Lower leg skin (tissue), 4 donors: ENCODE results near the gene TMOD3. TPM values are rescaled to one million over a fixed set of nuclear protein-coding genes. Genes with fewer than 3 reads are reported as not detected.

Experiments used
- DNase-seq, 2 donors: peaks; one replicate each; pipeline ENCODE4 v3.0.0-alpha.2; 2019; ENCODE audit warnings: low spot score in 2 of 2
- H3K4me3 ChIP-seq: fragments of 200-600 bp; sonication (generic); 2 replicates; pipeline ENCODE4 v1.5.1; 2017; ENCODE audit warnings: mild to moderate bottlenecking, low read depth; ENCODE audit not compliant: poor library complexity, severe bottlenecking
- CTCF ChIP-seq, 3 donors: fragments of 450-650 bp; IDR thresholded peaks; one replicate each; pipeline ENCODE4 v1.5.1; 2016; ENCODE audit warnings: antibody characterized with exemption in 3 of 3, mild to moderate bottlenecking in 3 of 3, moderate library complexity in 2 of 3
- POLR2A ChIP-seq, 2 donors: fragments of 450-650 bp; IDR thresholded peaks; one replicate each; pipeline ENCODE4 v1.6.1; 2016 to 2017; ENCODE audit warnings: antibody characterized with exemption in 2 of 2, mild to moderate bottlenecking in 1 of 2, moderate library complexity in 1 of 2
- WGBS, 2 donors: methylation state at CpG; one replicate each; pipeline ENCODE4 v1.1.5; 2018; 5-methylcytosine and 5-hydroxymethylcytosine counted together
- intact Hi-C: fragments of 100-400 bp; cut with DNase I; formaldehyde crosslinking; loops from one replicate; pipeline ENCODE4 v1.15.0; 2023; ENCODE audit warnings: low total_unique reads
- total RNA-seq, 4 donors: library from RNA; depleted of rRNA; stranded (reverse); fragments of >200 nt; gene quantifications; one replicate each; pipeline ENCODE4 v1.1.0, GENCODE V29; 2016

Gene TMOD3
- total RNA-seq, 4 donors from 2014 or later = 35.4 to 47.2 (median 38.6) TPM

- H3K4me3 ChIP-seq = no peak overlapping the region
- WGBS, 2 donors = 94 to 97% methylated on average over 3 of the region's 3 CpGs
- intact Hi-C loops = no loop called here
- no peak for TF ChIP-seq CTCF (IDR thresholded peaks at IDR 0.05)
- TF ChIP-seq POLR2A (IDR thresholded peaks at IDR 0.05) = no peak
- no peak for DNase-seq
Measured at GRCh38 chr15:51926809-51927208, 97.4 kb downstream of the TMOD3 start.

DNA sequence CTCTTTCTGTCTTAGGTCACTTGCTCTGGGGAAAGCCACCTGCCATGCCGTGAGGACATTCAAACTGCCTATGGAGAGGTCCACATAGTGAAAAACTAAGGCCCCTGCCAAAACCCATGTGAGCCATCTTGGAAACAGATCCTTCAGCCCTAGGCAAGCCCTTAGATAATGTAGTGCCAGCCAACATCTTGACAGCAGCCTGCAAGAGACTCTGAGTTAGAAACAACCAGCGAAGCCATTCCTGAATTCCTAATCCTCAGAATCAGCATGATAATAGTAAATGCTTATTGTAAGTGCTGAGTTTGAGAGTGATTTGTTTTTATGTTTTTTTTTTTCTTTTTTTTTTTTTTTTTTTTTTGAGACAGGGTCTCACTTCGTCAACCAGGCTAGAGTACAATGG lies 101.6 kb downstream of the TMOD3 start:
- TF ChIP-seq POLR2A (IDR thresholded peaks at IDR 0.05) (no peak), CTCF (IDR thresholded peaks at IDR 0.05) (no peak)
- 96 to 97% methylated on average over 3 of the region's 3 CpGs for WGBS, 2 donors
- H3K4me3 ChIP-seq = no peak overlapping the region
- DNase-seq = no peak
- intact Hi-C loops = no loop called here

- intact Hi-C loops = no loop called here
- no peak for TF ChIP-seq CTCF (IDR thresholded peaks at IDR 0.05)
- TF ChIP-seq POLR2A (IDR thresholded peaks at IDR 0.05) = no peak
- WGBS, 2 donors = 90 to 95% methylated on average over 4 of the region's 4 CpGs
- no peak overlapping the region for H3K4me3 ChIP-seq
- DNase-seq = no peak
Measured at GRCh38 chr15:51931638-51932037, 102.2 kb downstream of the TMOD3 start.

DNA sequence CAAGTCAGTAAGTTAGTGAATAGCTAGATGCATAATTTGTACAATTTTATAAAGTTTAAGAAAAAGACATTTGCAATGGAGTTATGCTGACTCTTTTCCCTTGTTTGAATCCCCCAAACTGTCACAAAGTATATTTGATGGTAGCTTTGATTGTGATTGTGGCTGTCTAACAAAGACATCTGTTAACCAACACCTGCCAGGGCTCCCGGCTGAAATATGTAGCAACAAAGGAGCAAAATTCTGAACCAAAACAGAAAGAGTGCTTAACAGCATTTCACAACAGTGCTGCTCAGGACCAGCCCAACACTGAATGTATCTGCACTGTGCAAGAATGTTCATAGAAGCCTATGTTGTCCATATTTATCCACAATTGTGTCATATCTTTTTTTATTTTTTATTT lies 102.7 kb downstream of the TMOD3 start:
- no peak overlapping the region for H3K4me3 ChIP-seq
- DNase-seq = no peak
- WGBS, 2 donors = 59% methylated on average over 1 of the region's 1 CpG
- TF ChIP-seq CTCF (IDR thresholded peaks at IDR 0.05) = no peak
- no peak for TF ChIP-seq POLR2A (IDR thresholded peaks at IDR 0.05)
- intact Hi-C loops = no loop called here

DNA sequence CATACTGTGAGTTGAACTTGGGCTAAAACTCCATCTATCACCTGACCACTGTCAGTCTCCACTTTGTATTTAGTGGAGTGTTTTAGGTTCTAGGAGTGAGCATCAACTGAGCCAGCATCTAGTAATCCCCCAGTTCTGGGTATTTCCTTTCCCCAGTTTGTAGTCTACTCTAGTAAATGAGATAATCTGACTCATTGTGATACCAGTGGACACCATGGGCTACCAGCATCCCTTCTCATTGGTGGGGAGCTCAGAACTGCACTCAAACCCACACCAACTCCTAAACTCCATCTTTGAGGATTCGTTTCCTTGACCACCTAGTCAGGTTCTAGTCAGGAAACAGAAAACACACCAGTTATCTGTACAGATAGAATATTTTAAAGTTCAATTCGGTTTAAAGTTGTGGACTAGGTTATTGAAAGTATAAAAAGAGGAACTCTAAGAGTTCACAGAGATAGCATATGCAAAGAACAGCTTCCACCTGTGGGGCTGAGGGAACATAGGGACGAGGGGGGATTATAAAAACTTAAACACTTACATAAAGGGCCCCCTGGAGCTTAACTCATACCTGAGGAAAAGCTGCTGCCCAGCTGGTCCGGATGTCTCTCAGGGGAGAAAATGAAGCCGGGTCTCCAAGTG lies 106.1 kb downstream of the TMOD3 start:
- 75 to 83% methylated on average over 5 of the region's 5 CpGs for WGBS, 2 donors
- intact Hi-C loops = no loop called here
- no peak for DNase-seq
- H3K4me3 ChIP-seq = no peak overlapping the region
- TF ChIP-seq CTCF (IDR thresholded peaks at IDR 0.05) (no peak), POLR2A (IDR thresholded peaks at IDR 0.05) (no peak)

DNA sequence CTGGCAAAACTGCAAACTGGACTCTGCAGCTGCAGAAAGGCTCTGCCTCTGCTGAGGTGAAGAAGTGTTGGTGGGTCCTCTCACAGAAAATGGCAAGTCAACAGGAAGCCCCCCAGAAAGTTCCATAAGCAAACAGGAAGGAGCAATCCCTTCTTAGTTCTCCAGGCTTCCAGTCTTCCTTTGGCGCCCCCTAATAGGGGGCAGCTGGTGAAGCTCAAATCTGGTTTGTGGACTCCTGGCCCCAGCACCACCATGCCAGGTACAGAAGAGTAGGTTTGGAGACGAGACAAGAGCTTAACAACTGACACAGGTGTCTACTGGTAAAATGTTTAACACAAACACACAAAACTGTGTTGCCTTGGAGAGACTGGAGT lies 106.6 kb downstream of the TMOD3 start:
- 81 to 87% methylated on average over 2 of the region's 2 CpGs for WGBS, 2 donors
- no peak for DNase-seq
- no peak for TF ChIP-seq POLR2A (IDR thresholded peaks at IDR 0.05)
- H3K4me3 ChIP-seq = no peak overlapping the region
- intact Hi-C loops = no loop called here
